MG63 (cell line): Measurements from ENCODE around the gene TROAP. TPM values are rescaled to one million over a fixed set of nuclear protein-coding genes. Genes with fewer than 3 reads are reported as not detected.

ENCODE experiments used
- DNase-seq: peaks from one replicate; pipeline ENCODE4 v3.0.0-alpha.2; 2020
- H3K27me3 ChIP-seq: fragments of 250-450 bp; sonication (Bioruptor Pico); 2 replicates; pipeline ENCODE4 v1.5.1; 2020; ENCODE audit warnings: mild to moderate bottlenecking, moderate library complexity
- H3K36me3 ChIP-seq: fragments of 250-450 bp; sonication (Bioruptor Pico); 2 replicates; pipeline ENCODE4 v1.5.1; 2020; ENCODE audit warnings: mild to moderate bottlenecking, moderate library complexity
- H3K4me3 ChIP-seq: fragments of 250-450 bp; sonication (Bioruptor Pico); 2 replicates; pipeline ENCODE4 v1.5.1; 2020; ENCODE audit warnings: mild to moderate bottlenecking, moderate library complexity
- H3K9me3 ChIP-seq: fragments of 250-450 bp; sonication (Bioruptor Pico); 2 replicates; pipeline ENCODE4 v1.5.1; 2020; ENCODE audit warnings: mild to moderate bottlenecking, moderate library complexity
- total RNA-seq: library from RNA; depleted of rRNA; stranded (reverse); fragments of >200 nt; shearing (Covaris generic); gene quantifications from 2 replicates; pipeline ENCODE4 v1.2.3, GENCODE V29; 2014; ENCODE audit warnings: low replicate concordance

Gene TROAP
- total RNA-seq, 1 experiment from 2014 or later = 24.3 TPM

DNA sequence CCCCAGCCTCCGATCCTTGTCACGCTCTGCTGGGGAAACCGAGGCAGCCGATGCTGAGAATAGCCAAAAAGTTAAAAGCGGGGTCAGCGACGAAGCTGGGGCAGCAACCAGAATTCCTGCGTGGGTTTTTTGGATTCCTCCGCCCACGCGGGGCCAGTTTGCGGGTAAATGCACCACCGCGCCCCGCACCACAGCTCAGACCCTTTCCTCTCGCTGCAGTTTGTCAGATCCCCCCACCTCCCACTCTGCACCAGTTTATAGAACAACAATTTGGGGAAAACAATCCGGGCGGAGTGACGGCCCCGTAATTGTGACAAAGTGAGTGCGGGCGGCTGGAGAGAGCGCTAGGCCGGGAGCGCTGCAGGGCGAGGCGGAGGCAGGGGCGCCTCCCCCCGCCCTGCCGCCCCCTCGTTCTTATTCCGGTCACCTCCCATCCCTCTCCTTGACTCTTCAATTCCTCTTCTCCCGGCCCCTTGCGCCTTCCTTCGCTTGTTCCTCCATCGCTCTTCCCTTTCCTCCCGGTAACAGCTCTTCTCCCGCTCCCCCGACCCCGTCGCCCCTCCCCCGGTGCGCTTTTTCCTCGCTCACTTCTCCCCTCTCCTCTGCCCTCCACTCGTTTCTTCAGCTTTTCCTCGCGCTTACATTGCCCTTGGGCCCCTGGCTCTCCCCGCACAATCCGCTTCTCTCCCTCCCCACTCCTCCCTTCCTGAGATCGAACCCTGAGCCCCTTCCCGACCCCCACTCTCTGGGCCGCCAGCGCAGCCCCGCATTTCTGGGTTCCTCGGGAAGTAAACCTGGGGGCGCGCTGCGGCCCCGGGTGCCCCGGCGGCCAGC lies 23.0 kb downstream of the TROAP start:
- peaks cover 10% of the 10 kb centered on the region for H3K27me3 ChIP-seq
- no peaks in the 10 kb centered on the region for H3K9me3 ChIP-seq
- H3K36me3 ChIP-seq = no peaks in the 10 kb centered on the region
- DNase-seq = no peak
- H3K4me3 ChIP-seq = no peak overlapping the region

DNA sequence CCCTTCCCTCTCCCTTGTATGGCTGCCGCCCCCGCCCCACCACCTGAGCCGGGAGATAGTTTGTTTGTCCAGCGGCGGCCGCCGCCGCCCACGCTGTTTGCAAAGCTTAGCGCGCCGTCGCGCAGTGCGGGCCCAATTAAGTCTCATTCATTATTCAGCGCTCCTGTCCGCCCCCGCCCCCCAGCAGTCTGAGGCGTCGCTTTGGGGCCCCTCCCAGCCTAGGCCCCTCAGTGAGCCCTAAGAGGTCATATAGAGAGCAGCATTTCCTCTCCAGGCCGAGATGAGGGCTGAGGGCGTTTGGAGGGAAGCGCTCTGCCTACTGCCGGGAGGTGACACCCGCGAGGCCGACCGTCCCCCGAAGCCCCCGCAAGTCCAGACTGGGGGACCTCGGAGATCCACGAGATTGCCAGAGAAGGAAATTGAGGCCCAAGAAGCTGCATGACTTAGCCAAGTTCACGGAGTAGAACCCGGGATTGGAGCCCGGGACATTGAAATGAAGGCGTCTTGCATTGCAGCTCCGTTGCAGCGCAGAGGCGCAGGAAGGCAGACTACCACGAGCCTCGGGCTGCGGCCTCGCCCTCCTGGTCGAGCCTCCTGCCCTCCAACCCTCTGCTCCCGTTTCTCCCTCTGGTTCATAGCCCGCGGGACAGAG lies 23.7 kb downstream of the TROAP start, which contains the start of gene DNAJC22:
TSS of gene DNAJC22 (plus strand) at position 230 of the 652 bp plus-strand sequence. CDS start 1,985 bp downstream, outside the sequence.
- no peak for DNase-seq
- Histone ChIP-seq H3K27me3 (peaks cover 10% of the 10 kb centered on the region), H3K36me3 (no peaks in the 10 kb centered on the region), H3K9me3 (no peaks in the 10 kb centered on the region), H3K4me3 (peak within 1 kb of the TSS; percentile 38)

DNA sequence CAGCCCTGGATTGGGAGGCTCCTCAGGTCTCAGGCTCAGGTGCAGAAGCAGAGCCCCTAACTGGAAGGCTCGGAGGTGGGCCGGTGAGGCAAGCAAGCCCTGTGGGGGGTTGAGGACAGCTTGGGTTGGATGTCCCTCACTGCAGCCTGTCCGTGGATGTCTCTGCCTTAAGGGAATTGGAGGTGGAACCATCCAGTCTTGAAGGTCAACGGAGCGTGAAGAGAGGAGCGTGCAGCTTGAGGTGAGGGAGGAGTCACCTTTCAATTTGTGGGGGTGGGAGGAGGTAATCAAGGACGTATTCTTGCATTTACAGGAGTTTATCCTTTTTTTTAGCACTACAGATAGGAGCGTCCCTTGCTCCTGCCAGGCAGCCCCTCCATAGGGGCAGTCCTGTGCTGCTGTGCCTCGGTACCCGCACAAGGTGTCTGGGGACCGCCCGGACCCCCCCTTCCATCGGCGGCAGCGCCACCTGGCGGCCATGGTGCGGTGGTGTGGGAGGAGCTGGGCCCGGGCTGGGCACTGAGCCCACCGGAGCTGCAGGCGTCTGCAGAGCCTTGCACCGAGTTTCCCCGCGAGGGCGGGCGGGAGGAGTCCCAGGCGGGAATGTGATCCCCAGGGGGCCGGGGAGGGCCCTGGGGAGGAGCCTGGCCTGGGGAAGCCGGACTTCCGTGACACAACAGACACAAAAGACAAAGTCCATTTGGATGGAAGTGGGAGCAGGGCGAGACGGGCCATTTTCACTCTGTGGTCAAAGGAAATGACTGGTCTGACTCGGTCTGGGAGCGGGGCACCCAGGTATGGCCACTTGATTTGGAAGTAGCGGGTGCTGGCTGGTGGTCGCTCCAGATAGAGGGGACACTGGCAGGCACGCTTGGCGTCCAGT lies 24.5 kb downstream of the TROAP start:
- peak; percentile 94 for DNase-seq
- Histone ChIP-seq H3K27me3 (peaks cover 10% of the 10 kb centered on the region), H3K36me3 (no peaks in the 10 kb centered on the region), H3K4me3 (peak overlapping the region; percentile 38), H3K9me3 (no peaks in the 10 kb centered on the region)

DNA sequence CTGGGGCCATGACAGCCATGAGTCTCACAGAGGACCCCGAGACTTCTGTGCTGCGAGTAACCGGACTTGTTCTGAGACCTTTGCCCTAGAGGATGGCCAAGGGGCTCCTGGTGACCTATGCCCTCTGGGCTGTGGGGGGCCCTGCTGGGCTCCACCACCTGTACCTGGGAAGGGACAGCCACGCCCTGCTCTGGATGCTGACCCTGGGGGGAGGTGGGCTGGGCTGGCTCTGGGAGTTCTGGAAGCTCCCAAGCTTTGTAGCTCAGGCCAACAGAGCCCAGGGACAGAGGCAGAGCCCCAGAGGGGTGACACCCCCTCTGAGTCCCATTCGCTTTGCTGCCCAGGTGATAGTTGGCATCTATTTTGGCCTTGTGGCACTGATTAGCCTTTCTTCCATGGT lies 25.7 kb downstream of the TROAP start:
- no peaks in the 10 kb centered on the region for H3K36me3 ChIP-seq
- no peak overlapping the region for H3K4me3 ChIP-seq
- DNase-seq = no peak
- H3K9me3 ChIP-seq = no peaks in the 10 kb centered on the region
- peaks cover 10% of the 10 kb centered on the region for H3K27me3 ChIP-seq

DNA sequence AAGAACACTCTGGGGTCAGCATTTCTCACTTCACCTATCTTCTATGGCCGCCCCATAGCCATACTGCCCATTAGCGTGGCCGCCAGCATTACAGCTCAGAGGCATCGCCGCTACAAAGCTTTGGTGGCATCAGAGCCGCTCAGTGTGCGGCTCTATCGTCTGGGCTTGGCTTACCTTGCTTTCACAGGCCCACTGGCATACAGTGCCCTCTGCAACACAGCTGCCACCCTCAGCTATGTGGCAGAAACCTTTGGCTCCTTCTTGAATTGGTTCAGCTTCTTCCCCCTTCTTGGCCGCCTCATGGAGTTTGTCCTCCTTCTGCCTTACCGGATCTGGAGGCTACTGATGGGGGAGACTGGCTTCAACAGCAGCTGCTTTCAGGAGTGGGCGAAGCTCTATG lies 26.2 kb downstream of the TROAP start:
- H3K9me3 ChIP-seq = no peaks in the 10 kb centered on the region
- DNase-seq = no peak
- no peaks in the 10 kb centered on the region for H3K36me3 ChIP-seq
- peaks cover 10% of the 10 kb centered on the region for H3K27me3 ChIP-seq
- no peak overlapping the region for H3K4me3 ChIP-seq

DNA sequence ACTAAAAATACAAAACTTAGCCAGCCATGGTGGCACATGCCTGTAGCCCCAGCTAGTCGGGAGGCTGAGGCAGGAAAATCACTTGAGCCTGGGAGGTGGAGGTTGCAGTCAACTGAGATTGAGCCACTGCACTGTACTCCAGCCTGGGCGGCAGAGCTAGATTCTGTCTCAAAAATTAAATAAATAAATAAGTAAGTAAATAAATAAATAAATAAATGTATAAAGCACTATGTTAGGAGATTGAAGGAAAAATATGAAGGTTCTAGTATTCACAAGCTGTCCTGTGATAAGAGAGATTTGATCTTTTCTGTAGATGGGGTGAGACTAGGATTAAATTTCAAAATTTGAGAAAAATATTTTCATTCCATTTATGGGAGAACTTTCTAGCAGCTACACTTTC lies 29.3 kb downstream of the TROAP start:
- no peaks in the 10 kb centered on the region for H3K9me3 ChIP-seq
- no peaks in the 10 kb centered on the region; the same call in 1 of the 2 replicates for H3K27me3 ChIP-seq

DNA sequence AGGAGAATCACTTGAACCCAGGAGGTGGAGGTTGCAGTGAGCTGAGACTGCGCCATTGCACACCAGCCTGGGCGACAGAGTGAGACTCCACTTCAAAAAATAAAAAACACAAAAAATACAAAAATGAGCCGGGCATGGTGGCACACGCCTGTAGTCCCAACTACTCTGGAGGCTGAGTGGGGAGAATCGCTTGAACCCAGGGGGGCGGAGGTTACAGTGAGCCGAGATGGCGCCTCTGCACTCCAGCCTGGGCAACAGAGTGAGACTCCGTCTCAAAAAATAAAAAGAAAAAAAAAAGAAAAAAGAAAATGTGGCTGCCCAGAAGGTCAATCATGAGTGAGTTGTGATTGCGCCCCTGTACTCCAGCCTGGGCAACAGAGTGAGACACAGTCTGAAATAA lies 32.9 kb downstream of the TROAP start:
- Histone ChIP-seq H3K4me3 (no peak overlapping the region), H3K36me3 (no peaks in the 10 kb centered on the region), H3K27me3 (no peaks in the 10 kb centered on the region), H3K9me3 (no peaks in the 10 kb centered on the region)
- DNase-seq = no peak

More for the DNA sequence above, 29.3 kb downstream of the TROAP start:
- Histone ChIP-seq H3K4me3 (no peak overlapping the region), H3K36me3 (no peaks in the 10 kb centered on the region)
- DNase-seq = no peak

DNA sequence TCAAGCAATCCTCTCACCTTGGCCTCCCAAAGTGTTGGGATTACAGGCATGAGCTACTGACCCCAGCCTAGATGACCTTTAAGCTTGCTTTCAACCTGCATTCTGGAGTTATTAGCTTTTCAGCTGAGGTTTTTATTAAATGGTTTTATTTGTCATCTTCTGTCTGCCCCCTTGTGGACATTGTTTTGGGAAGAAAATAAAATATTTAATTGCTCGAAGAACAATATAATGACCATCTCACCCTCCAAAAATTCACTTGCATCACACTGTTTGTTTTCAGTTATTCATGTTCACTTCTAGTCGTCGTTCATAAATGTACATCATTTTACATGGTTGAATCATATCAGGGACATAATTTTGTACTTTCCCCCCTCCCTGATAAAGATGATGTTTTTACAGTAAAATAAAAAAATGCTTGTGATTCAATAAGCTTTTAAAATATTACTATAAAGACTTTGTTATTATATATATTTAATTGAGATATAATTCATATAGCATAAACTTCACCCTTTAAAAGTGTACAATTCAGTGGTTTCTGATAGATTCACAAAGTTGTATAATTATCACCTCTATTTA lies 34.1 kb downstream of the TROAP start:
- no peak for DNase-seq
- H3K4me3 ChIP-seq = no peak overlapping the region
- no peaks in the 10 kb centered on the region for H3K9me3 ChIP-seq
- H3K27me3 ChIP-seq = no peaks in the 10 kb centered on the region
- H3K36me3 ChIP-seq = no peaks in the 10 kb centered on the region

DNA sequence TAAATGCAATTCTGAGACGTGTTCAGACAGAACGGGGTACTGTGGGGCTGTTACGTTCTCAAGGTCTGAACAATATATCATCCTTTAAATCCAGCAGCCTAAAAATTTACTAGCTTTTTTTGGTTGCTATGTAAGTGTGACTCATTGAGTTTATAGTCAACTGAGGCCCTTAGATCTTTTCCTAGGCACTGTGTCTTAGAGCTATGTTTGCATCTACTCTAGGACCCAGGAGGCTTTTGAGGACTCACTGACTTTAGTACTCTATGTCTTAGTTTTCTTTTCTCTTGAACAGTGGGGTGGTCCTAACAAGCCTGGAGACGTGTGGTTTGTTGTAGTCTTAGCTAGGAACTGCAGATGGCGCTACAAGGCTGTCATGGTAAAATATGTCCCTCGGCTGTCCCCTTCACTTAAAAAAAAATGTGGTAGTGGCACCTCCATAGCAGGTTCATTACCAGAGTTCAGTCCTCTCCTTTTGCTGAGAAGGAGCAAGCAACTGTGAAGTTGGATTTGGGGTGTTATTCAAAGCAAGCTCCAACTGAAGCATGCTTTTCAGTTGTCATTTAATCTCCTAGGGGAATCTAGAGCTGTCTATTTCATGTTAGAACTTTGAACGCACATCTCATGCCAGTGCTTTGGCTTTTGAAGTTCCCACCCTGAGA lies 35.6 kb downstream of the TROAP start:
- Histone ChIP-seq H3K27me3 (no peaks in the 10 kb centered on the region), H3K9me3 (no peaks in the 10 kb centered on the region), H3K4me3 (no peak overlapping the region), H3K36me3 (no peaks in the 10 kb centered on the region)
- DNase-seq = no peak

DNA sequence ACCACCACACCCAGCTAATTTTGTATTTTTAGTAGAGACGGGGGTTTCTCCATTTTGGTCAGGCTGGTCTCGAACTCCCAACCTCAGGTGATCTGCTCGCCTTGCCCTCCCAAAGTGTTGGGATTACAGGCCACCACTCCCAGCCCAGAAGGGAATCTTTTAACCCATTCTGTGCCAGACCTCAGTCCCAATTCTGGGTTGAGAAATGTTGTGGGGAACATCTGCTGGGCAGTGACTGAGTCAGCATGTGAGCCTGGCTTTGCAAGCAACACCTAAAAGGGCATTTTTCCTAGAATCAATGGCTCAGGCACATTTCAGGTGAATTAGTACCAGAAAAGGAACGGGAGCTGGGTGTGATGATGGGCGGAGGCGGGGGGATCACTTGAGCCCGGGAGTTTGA lies 36.6 kb downstream of the TROAP start:
- H3K9me3 ChIP-seq = no peaks in the 10 kb centered on the region
- no peaks in the 10 kb centered on the region for H3K27me3 ChIP-seq
- H3K4me3 ChIP-seq = no peak overlapping the region
- no peak for DNase-seq
- H3K36me3 ChIP-seq = no peaks in the 10 kb centered on the region

DNA sequence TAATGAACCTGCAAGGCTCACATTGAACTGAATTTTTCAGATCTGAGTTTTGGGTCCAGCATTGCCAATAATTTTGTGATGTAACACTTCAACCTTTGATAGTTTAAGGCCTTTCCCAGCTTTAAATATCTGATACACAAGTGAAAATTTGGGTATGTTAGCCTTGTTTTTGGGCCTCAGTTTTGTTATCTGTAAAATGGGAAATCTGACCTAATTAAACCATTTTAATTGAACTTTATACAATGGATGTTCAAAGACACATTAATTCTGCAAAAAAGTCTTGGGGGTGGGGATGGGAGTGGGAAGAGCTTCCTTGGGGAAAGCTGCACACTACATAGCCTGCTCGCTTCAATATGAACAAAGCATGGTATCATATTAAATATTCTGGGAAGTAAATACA lies 39.0 kb downstream of the TROAP start:
- H3K27me3 ChIP-seq = no peaks in the 10 kb centered on the region

DNA sequence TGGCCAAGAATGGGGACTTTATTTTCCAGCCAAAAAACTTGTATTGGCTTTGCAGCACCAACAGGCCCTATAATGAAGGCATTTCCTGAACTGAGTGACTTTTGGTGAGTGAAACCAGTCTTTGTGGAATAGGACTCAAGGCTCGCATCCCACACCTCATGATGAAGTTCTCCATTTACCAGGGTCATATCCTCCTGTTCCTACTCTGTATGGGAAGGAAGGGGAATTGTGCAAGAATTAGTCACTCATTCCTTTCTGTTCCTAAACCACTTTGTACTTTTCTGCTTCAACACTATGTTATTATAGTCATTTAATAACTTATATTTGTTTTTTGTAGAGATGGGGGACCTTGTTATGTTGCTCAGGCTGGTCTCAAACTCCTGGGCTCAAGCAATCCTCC lies 41.9 kb downstream of the TROAP start:
- no peaks in the 10 kb centered on the region for H3K9me3 ChIP-seq
- H3K36me3 ChIP-seq = no peaks in the 10 kb centered on the region
- H3K4me3 ChIP-seq = no peak overlapping the region
- DNase-seq = no peak
- no peaks in the 10 kb centered on the region for H3K27me3 ChIP-seq

More for the DNA sequence above, 39.0 kb downstream of the TROAP start:
- H3K9me3 ChIP-seq = no peaks in the 10 kb centered on the region
- no peak for DNase-seq
- no peaks in the 10 kb centered on the region for H3K36me3 ChIP-seq
- no peak overlapping the region for H3K4me3 ChIP-seq

DNA sequence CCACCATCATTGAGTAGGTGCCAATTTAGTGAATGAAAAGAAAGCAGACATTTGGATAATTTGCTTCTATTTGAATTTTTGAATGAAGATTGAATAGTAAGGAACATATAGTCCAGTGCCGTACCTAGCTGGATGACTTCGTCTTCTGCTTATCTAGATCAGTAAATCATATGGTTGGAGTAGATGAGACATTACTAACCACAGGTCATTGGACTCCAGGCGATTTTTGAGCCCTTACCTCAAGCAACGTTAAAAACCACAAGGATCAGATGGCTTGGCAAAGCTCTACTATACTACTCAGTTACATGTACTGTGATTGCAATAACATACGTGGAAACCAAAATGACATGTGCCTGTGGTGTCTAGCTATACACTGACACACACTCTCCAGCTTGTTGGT lies 42.5 kb downstream of the TROAP start:
- no peak for DNase-seq
- Histone ChIP-seq H3K9me3 (no peaks in the 10 kb centered on the region), H3K4me3 (peak overlapping the region; percentile 98), H3K36me3 (no peaks in the 10 kb centered on the region), H3K27me3 (no peaks in the 10 kb centered on the region)

DNA sequence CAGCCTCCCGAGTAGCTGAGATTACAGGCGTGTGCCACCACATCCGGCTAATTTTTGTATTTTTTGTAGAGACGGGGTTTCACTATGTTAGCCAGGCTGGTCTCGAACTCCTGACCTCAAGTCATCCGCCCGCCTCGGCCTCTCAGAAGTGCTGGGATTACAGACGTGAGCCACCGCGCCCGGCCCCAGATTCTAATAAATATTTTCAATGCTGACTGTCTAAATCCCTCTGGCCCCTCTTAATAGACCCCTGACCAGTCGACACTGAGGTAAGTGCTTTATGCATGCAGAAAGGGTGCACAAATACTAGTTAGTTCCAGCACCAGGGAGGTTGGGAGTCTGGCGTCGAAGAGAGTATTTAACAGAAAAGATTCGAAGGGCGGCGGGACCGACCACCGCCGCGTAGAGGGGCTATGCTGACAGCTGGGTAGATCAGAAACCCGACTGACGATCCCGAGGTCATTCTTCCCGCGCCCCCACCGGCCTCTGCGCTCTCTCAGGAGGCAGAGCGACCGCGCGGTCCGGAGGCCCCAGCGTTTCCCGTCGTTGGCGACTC lies 43.1 kb downstream of the TROAP start:
- DNase-seq = no peak
- no peaks in the 10 kb centered on the region for H3K9me3 ChIP-seq
- peak overlapping the region; percentile 98 for H3K4me3 ChIP-seq
- H3K27me3 ChIP-seq = no peaks in the 10 kb centered on the region
- H3K36me3 ChIP-seq = 0 out of 2 replicates have a peak, but pooled peaks cover 2% of the 10 kb centered on the region

DNA sequence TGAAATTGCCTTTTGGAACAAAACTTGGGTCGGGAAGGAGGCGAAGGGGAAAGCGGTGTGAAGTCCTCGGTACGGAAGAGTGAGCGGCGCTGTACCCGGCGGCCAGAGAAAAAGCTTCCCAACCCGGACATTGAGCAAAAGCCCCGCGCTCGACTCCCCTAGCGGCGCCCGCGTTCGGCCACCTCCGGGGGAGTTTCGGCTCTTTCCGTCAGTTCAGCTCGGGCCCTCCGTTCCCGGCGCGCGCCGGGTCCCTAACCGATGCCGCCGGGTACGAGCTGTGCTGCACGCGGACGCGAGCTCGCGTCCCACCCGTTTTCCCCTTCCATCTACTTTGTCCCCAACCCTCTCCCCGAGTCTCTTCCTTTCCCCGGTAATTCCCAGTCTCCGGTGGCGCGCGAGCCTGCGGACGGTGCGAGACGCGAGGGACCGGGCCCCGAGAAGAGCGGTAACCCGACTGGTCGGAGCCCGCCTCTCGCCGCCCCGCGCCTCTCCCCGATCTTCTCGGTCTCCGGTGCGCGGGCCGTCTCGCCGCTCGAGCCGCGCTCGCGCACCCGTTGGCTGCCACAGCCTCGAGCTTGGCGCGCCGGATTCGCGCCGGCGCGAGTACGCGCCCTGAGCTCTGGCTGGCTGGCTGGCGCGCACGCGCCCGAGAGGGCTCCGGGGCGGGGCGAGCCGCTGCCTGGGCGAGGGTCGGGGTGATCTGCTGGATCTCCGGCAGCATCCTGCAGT lies 43.8 kb downstream of the TROAP start:
- Histone ChIP-seq H3K27me3 (no peaks in the 10 kb centered on the region), H3K9me3 (no peaks in the 10 kb centered on the region), H3K36me3 (0 out of 2 replicates have a peak, but pooled peaks cover 5% of the 10 kb centered on the region), H3K4me3 (peak overlapping the region; percentile 98)
- DNase-seq = peak; percentile 95
